Tibial nerve (tissue), 4 donors: ENCODE data around the gene TMEM19. TPM values are rescaled to one million over a fixed set of nuclear protein-coding genes. Genes with fewer than 3 reads are reported as not detected.

Experiments
- DNase-seq, 2 donors: peaks; one replicate each; pipeline ENCODE4 v3.0.0-alpha.2; 2019; ENCODE audit warnings: low spot score in 2 of 2
- H3K27ac ChIP-seq, 4 donors: fragments of 200-600 bp; sonication (generic) in 3 of 4; one replicate each; pipeline ENCODE4 v1.5.1; 2017 to 2019; ENCODE audit warnings: mild to moderate bottlenecking in 1 of 4
- H3K27me3 ChIP-seq, 2 donors: fragments of 200-600 bp; sonication (generic) in 1 of 2; one replicate each; pipeline versions ENCODE4 v1.5.1 to v1.6.0; 2017 to 2019
- H3K36me3 ChIP-seq, 3 donors: fragments of 200-600 bp; sonication (generic); one replicate each; pipeline ENCODE4 v1.5.1; 2018 to 2019
- H3K4me1 ChIP-seq, 4 donors: fragments of 200-600 bp; sonication (generic) in 3 of 4; one replicate each; pipeline ENCODE4 v1.5.1; 2017 to 2019
- H3K4me3 ChIP-seq, 4 donors: fragments of 200-600 bp; sonication (generic) in 3 of 4; one replicate each; pipeline ENCODE4 v1.5.1; 2017 to 2019; ENCODE audit warnings: mild to moderate bottlenecking in 1 of 4, moderate library complexity in 1 of 4
- H3K9me3 ChIP-seq, 4 donors: fragments of 200-600 bp; sonication (generic) in 3 of 4; one replicate each; pipeline ENCODE4 v1.5.1; 2017 to 2019
- EP300 ChIP-seq, 2 donors: sonication (generic); formaldehyde crosslinking; IDR thresholded peaks; one replicate each; pipeline ENCODE4 v1.6.1; 2017; ENCODE audit warnings: antibody characterized with exemption in 2 of 2, mild to moderate bottlenecking in 1 of 2
- POLR2A ChIP-seq, 2 donors: fragments of 450-650 bp; IDR thresholded peaks; one replicate each; pipeline ENCODE4 v1.6.1; 2017; ENCODE audit warnings: antibody characterized with exemption in 2 of 2, mild to moderate bottlenecking in 2 of 2, moderate library complexity in 2 of 2
- WGBS, 2 donors: methylation state at CpG; one replicate each; pipeline ENCODE4 v1.1.5; 2018; 5-methylcytosine and 5-hydroxymethylcytosine counted together
- total RNA-seq, 4 donors: library from RNA; depleted of rRNA; stranded (reverse); fragments of >200 nt; gene quantifications; one replicate each; pipeline ENCODE4 v1.1.0, GENCODE V29; 2016
- TF ChIP-seq, protein P1 (sequence below), 5 experiments: fragments of 200-600 bp in 3 of 5; fragments of 450-650 bp in 2 of 5; sonication (generic) in 3 of 5; IDR thresholded peaks; one replicate each; pipeline ENCODE4 v1.5.1; 2016 to 2019; ENCODE audit warnings: antibody characterized with exemption in 5 of 5, mild to moderate bottlenecking in 3 of 5, moderate library complexity in 2 of 5

The TMEM19 gene
- total RNA-seq, 4 donors from 2014 or later, result 9.3 to 17.6 (median 16.0) TPM

DNA sequence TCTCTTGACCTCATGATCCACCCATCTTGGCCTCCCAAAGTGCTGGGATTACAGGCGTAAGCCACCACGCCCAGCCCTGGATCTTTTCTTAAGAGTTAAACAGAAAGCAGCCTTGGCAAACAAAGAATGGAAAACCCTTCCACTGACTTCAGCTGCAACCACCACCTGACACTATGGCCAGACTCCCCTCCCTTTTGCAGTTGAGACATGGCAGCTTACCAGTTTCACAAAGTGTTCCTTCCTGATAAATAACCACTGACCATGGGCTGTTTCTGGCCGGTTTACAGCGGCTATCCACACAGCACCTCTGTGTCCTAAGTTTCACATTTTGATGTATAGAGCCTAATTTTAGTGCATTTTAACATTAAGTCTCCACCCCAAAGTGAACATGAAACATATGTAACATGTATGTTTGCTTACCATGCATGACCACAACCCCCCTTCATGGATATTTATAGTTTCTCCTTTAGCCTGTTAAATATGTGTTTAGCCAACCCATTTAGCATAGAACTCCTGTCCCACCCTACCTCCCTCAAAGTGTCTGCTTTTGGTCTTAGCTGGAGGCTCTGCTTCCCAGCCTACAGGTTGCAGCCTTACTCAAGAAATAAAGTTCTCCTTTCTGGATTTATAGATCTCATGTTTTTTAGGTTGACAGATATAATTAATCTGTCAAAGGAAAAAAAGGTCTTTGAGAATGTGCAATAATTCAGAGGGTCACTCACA is 36.1 kb downstream of the TMEM19 start:
- no peaks in the 10 kb centered on the region for H3K4me1 ChIP-seq
- no peak overlapping the region for H3K4me3 ChIP-seq
- WGBS, 2 donors, result 86 to 97% methylated on average over 4 of the region's 4 CpGs
- peak in 1 of 2 donors; percentile 23 for DNase-seq
- H3K27ac ChIP-seq, result no peak overlapping the region
- no peaks in the 10 kb centered on the region for H3K9me3 ChIP-seq
- TF ChIP-seq, protein P1, sequence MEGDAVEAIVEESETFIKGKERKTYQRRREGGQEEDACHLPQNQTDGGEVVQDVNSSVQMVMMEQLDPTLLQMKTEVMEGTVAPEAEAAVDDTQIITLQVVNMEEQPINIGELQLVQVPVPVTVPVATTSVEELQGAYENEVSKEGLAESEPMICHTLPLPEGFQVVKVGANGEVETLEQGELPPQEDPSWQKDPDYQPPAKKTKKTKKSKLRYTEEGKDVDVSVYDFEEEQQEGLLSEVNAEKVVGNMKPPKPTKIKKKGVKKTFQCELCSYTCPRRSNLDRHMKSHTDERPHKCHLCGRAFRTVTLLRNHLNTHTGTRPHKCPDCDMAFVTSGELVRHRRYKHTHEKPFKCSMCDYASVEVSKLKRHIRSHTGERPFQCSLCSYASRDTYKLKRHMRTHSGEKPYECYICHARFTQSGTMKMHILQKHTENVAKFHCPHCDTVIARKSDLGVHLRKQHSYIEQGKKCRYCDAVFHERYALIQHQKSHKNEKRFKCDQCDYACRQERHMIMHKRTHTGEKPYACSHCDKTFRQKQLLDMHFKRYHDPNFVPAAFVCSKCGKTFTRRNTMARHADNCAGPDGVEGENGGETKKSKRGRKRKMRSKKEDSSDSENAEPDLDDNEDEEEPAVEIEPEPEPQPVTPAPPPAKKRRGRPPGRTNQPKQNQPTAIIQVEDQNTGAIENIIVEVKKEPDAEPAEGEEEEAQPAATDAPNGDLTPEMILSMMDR (IDR thresholded peaks at IDR 0.05), result no peak
- TF ChIP-seq EP300 (IDR thresholded peaks at IDR 0.05), result peak in 1 of 2 donors; percentile 19
- TF ChIP-seq POLR2A (IDR thresholded peaks at IDR 0.05), result no peak
- H3K27me3 ChIP-seq, result no peaks in the 10 kb centered on the region
- H3K36me3 ChIP-seq, result no peaks in the 10 kb centered on the region

DNA sequence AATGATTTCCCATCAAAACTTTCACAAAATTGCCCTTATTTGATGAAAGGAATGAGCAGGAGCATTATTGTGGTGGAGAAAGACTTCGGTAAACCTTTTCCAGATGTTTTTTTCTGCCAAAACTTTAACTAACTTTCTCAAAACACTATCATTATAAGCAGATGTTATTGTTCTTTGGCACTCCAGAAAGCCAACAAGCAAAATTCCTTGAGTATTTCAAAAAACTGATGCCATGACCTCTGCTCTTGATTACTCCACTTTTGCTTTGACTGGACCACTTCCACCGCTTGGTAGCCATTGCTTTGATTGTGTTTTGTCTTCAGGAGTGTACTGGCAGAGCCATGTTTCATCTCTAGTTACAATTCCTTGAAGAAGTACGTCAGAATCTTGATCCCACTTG is 39.1 kb downstream of the TMEM19 start:
- TF ChIP-seq, protein P1 (IDR thresholded peaks at IDR 0.05), result no peak
- TF ChIP-seq POLR2A (IDR thresholded peaks at IDR 0.05) (no peak), EP300 (IDR thresholded peaks at IDR 0.05) (peak in 1 of 2 donors; percentile 59)
- H3K9me3 ChIP-seq, result no peaks in the 10 kb centered on the region
- H3K4me3 ChIP-seq, result no peak overlapping the region
- H3K27ac ChIP-seq, result no peak overlapping the region
- peak in 1 of 2 donors; percentile 38 for DNase-seq
- WGBS, 2 donors, result 64 to 68% methylated on average over 3 of the region's 3 CpGs
- no peaks in the 10 kb centered on the region for H3K36me3 ChIP-seq
- H3K4me1 ChIP-seq, result no peaks in the 10 kb centered on the region
- no peaks in the 10 kb centered on the region for H3K27me3 ChIP-seq

DNA sequence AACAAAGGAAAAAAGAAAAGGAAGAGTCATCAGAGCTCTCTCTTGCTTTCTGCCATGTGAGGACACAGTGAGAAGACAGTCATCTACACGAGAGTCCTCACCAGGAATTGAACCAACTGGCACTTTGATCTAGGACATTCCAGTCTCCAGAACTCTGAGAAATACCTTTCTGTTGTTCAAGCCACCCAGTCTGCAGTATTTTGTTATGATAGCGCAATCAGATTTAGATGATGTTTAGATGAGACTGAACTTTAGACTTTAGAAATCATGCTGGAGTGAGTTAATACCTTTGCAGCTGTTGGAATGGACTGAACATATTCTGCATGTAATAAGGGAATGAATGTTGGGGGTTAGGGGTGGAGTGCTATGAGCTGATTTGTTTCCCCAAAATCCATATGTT is 40.7 kb downstream of the TMEM19 start:
- TF ChIP-seq, protein P1 (IDR thresholded peaks at IDR 0.05), result no peak
- TF ChIP-seq POLR2A (IDR thresholded peaks at IDR 0.05) (no peak), EP300 (IDR thresholded peaks at IDR 0.05) (no peak)
- WGBS, 2 donors, result 79 to 90% methylated on average over 2 of the region's 2 CpGs
- no peaks in the 10 kb centered on the region for H3K4me1 ChIP-seq
- no peaks in the 10 kb centered on the region for H3K27me3 ChIP-seq
- H3K9me3 ChIP-seq, result no peaks in the 10 kb centered on the region
- H3K27ac ChIP-seq, result no peak overlapping the region
- no peak overlapping the region for H3K4me3 ChIP-seq
- DNase-seq, result no peak
- H3K36me3 ChIP-seq, result no peaks in the 10 kb centered on the region

DNA sequence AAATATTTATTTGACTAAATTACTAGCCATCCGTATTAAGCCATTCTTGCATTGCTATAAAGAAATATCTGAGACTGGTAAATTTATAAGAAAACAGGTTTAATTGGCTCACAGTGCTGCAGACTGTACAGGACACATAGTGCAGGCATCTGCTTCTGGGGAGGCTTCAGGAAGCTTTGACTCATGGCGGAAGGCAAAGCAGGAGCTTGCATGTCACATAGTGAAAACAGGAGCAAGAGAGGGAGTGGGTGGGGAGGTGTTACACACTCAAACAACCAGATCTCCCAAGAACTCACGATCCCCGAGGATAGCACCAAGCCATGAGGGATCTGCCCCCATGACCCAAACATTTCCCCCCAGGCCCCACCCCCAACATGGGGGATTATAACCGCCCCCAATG is 42.1 kb downstream of the TMEM19 start:
- TF ChIP-seq, protein P1 (IDR thresholded peaks at IDR 0.05), result no peak
- no peak for TF ChIP-seq EP300 (IDR thresholded peaks at IDR 0.05)
- TF ChIP-seq POLR2A (IDR thresholded peaks at IDR 0.05), result no peak
- Histone ChIP-seq H3K27ac (no peak overlapping the region), H3K36me3 (no peaks in the 10 kb centered on the region)

DNA sequence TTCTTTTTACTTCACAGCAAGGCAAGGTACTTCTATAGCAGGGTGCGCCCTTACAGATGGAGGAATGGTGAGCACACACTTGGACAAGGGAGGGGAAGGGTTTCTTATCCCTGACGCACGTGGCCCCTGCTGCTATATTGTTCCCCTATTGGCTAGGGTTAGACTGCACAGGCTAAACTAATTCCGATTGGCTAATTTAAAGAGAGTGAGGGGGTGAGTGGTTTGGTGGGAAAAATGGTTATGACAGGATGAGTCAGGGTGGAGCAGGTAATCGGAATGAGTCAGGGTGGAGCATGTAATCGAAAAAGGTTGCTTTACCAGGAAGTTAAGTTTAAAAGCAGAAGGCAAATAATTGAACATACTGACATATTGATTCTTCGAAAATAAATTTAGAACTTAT is 45.1 kb downstream of the TMEM19 start:
- H3K36me3 ChIP-seq, result no peaks in the 10 kb centered on the region
- DNase-seq, result no peak
- H3K27me3 ChIP-seq, result no peaks in the 10 kb centered on the region
- no peak for TF ChIP-seq EP300 (IDR thresholded peaks at IDR 0.05)
- no peak overlapping the region for H3K27ac ChIP-seq
- H3K9me3 ChIP-seq, result no peaks in the 10 kb centered on the region
- no peaks in the 10 kb centered on the region for H3K4me1 ChIP-seq
- 75 to 79% methylated on average over 7 of the region's 7 CpGs for WGBS, 2 donors
- H3K4me3 ChIP-seq, result no peak overlapping the region

More for the DNA sequence above, 42.1 kb downstream of the TMEM19 start:
- Histone ChIP-seq H3K27me3 (no peaks in the 10 kb centered on the region), H3K9me3 (no peaks in the 10 kb centered on the region), H3K4me1 (no peaks in the 10 kb centered on the region), H3K4me3 (no peak overlapping the region)
- WGBS, 2 donors, result 73 to 79% methylated on average over 5 of the region's 5 CpGs
- no peak for DNase-seq
